ENCODE measurements around the gene LCE1C.

LCE1C gene

DNA sequence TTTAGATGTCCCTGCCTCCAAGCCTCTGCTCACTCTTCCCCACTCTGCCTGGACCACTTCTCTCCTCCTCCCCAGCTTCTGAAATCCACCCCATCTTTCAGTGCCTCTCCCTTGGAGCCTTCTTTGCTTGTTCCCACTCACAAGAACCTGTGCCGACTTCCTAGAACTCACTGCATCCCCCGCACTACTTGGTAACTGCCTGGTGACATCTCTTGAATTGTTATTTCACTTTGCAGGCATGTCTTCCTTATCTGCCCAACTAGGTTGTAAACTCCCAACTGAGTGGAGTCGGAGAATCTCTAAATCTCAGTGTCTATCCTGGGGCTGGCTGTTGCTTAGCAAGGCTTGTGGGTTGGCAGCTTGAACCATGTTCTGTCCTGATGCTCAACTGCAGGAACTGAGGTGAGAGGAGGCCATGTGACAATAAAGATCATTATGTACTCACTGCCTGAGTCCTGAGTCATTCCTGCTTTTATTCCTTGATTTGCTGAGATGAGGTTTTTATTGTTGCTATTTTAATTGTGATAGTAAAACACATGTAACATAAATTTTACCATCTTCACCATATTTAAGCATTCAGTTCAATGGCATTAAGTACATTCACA, 44.7 kb downstream of the LCE1C start:
- no peak for TF ChIP-seq CTCF (IDR thresholded peaks at IDR 0.05; ENCODE audit: low read depth, low read length)
- DNase-seq (ENCODE audit: low read depth in 2 of 2): no peak
- H3K4me3 ChIP-seq (replicated peaks in 1 of 2; ENCODE audit: low read depth in 2 of 2, low read length in 2 of 2): no peak overlapping the region

GRCh38 chr1:152760551-152761190, 45.8 kb downstream of the LCE1C start:
- DNase-seq (ENCODE audit: low read depth in 2 of 2): no peak
- no peak for TF ChIP-seq CTCF (IDR thresholded peaks at IDR 0.05; ENCODE audit: low read depth, low read length)
- H3K4me3 ChIP-seq (replicated peaks in 1 of 2; ENCODE audit: low read depth in 2 of 2, low read length in 2 of 2): no peak overlapping the region

- TF ChIP-seq CTCF (IDR thresholded peaks at IDR 0.05; ENCODE audit: low read depth, low read length): no peak
- H3K4me3 ChIP-seq (replicated peaks in 1 of 2; ENCODE audit: low read depth in 2 of 2, low read length in 2 of 2): no peak overlapping the region
- DNase-seq (ENCODE audit: low read depth in 2 of 2): no peak
These were observed 46.8 kb downstream of the LCE1C start for GRCh38 chr1:152759453-152760173.

DNA sequence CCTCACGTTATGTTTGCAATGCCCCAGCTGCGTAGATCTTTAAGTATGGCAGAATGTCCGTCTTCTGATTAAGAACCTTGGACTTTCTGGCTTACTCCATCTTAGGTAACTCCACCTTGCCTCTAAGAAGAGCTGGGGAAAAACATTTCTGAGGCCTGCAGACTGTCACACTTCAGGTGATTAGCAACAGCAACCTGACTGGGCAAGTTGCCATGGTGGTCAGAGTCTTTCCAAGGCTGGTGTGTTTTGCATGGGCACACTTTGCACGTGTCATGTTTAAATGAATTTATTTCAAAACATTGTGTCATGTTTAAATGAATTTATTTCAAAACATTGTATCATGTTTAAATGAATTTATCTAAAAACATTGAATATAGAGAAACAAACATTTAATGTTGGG, 47.8 kb downstream of the LCE1C start:
- H3K4me3 ChIP-seq (replicated peaks in 1 of 2; ENCODE audit: low read depth in 2 of 2, low read length in 2 of 2): no peak overlapping the region
- no peak for DNase-seq (ENCODE audit: low read depth in 2 of 2)
- no peak for TF ChIP-seq CTCF (IDR thresholded peaks at IDR 0.05; ENCODE audit: low read depth, low read length)

GRCh38 chr1:152757747-152758146, 48.7 kb downstream of the LCE1C start, which contains the start of gene KPRP:
Gene KPRP, plus strand, starts transcription at chr1:152758025. Its CDS starts 1,564 bp downstream, at chr1:152759589.
- H3K4me3 ChIP-seq (replicated peaks in 1 of 2; ENCODE audit: low read depth in 2 of 2, low read length in 2 of 2): no peak within 1 kb of the TSS
- DNase-seq (ENCODE audit: low read depth in 2 of 2): no peak
- TF ChIP-seq CTCF (IDR thresholded peaks at IDR 0.05; ENCODE audit: low read depth, low read length): no peak

GRCh38 chr1:152756872-152757271, 49.6 kb downstream of the LCE1C start:
- no peak for DNase-seq (ENCODE audit: low read depth in 2 of 2)
- no peak overlapping the region for H3K4me3 ChIP-seq (replicated peaks in 1 of 2; ENCODE audit: low read depth in 2 of 2, low read length in 2 of 2)
- TF ChIP-seq CTCF (IDR thresholded peaks at IDR 0.05; ENCODE audit: low read depth, low read length): no peak
